ENCODE results near the gene SPDYE16.
"Not testable (repeated sequence)": the region's sequence is repeated elsewhere in the genome, so short reads cannot be mapped to it uniquely, and the experiment has no call there.

SPDYE16 gene

GRCh38 chr7:76543197-76543596 is at the start of gene SPDYE16:
TSS of gene SPDYE16 (minus strand) at chr7:76543297. CDS start at chr7:76541459, 1,838 bp downstream.
- H3K36me3 ChIP-seq (ENCODE audit: insufficient read depth, low read length); H3K4me1 ChIP-seq (ENCODE audit: insufficient read depth, low read length); H3K9ac ChIP-seq (ENCODE audit: low read depth, low read length): not testable (repeated sequence)

GRCh38 chr7:76592694-76593093 is 49.6 kb upstream of the SPDYE16 start:
- H3K9me3 ChIP-seq (ENCODE audit: control insufficient read depth, insufficient read depth, low read length); H3K36me3 ChIP-seq (ENCODE audit: insufficient read depth, low read length); H3K4me1 ChIP-seq (ENCODE audit: insufficient read depth, low read length); H3K9ac ChIP-seq (ENCODE audit: low read depth, low read length): not testable (repeated sequence)

More at GRCh38 chr7:76543197-76543596, at the start of gene SPDYE16:
- not testable (repeated sequence) for H3K9me3 ChIP-seq (ENCODE audit: control insufficient read depth, insufficient read depth, low read length)

GRCh38 chr7:76591602-76592304 is 48.7 kb upstream of the SPDYE16 start:
- not testable (repeated sequence) for H3K4me1 ChIP-seq (ENCODE audit: insufficient read depth, low read length); H3K9me3 ChIP-seq (ENCODE audit: control insufficient read depth, insufficient read depth, low read length); H3K36me3 ChIP-seq (ENCODE audit: insufficient read depth, low read length); H3K9ac ChIP-seq (ENCODE audit: low read depth, low read length)

- not testable (repeated sequence) for H3K36me3 ChIP-seq (ENCODE audit: insufficient read depth, low read length); H3K4me1 ChIP-seq (ENCODE audit: insufficient read depth, low read length); H3K9ac ChIP-seq (ENCODE audit: low read depth, low read length); H3K9me3 ChIP-seq (ENCODE audit: control insufficient read depth, insufficient read depth, low read length)
These were observed 47.9 kb upstream of the SPDYE16 start for GRCh38 chr7:76591033-76591432.

- H3K36me3 ChIP-seq (ENCODE audit: insufficient read depth, low read length); H3K9ac ChIP-seq (ENCODE audit: low read depth, low read length); H3K4me1 ChIP-seq (ENCODE audit: insufficient read depth, low read length); H3K9me3 ChIP-seq (ENCODE audit: control insufficient read depth, insufficient read depth, low read length): not testable (repeated sequence)
These were observed 45.5 kb upstream of the SPDYE16 start for GRCh38 chr7:76588586-76588985.

GRCh38 chr7:76586585-76587315 is 43.7 kb upstream of the SPDYE16 start:
- H3K9ac ChIP-seq (ENCODE audit: low read depth, low read length); H3K9me3 ChIP-seq (ENCODE audit: control insufficient read depth, insufficient read depth, low read length); H3K36me3 ChIP-seq (ENCODE audit: insufficient read depth, low read length); H3K4me1 ChIP-seq (ENCODE audit: insufficient read depth, low read length): not testable (repeated sequence)

- not testable (repeated sequence) for H3K9me3 ChIP-seq (ENCODE audit: control insufficient read depth, insufficient read depth, low read length); H3K36me3 ChIP-seq (ENCODE audit: insufficient read depth, low read length); H3K9ac ChIP-seq (ENCODE audit: low read depth, low read length); H3K4me1 ChIP-seq (ENCODE audit: insufficient read depth, low read length)
These were observed 40.7 kb upstream of the SPDYE16 start for GRCh38 chr7:76583636-76584281.

- not testable (repeated sequence) for H3K9ac ChIP-seq (ENCODE audit: low read depth, low read length); H3K4me1 ChIP-seq (ENCODE audit: insufficient read depth, low read length); H3K36me3 ChIP-seq (ENCODE audit: insufficient read depth, low read length); H3K9me3 ChIP-seq (ENCODE audit: control insufficient read depth, insufficient read depth, low read length)
These were observed 39.9 kb upstream of the SPDYE16 start for GRCh38 chr7:76582848-76583631.

GRCh38 chr7:76575919-76576655 is 33.0 kb upstream of the SPDYE16 start:
- H3K9me3 ChIP-seq (ENCODE audit: control insufficient read depth, insufficient read depth, low read length); H3K9ac ChIP-seq (ENCODE audit: low read depth, low read length); H3K36me3 ChIP-seq (ENCODE audit: insufficient read depth, low read length); H3K4me1 ChIP-seq (ENCODE audit: insufficient read depth, low read length): not testable (repeated sequence)

GRCh38 chr7:76575431-76575830 is 32.3 kb upstream of the SPDYE16 start:
- not testable (repeated sequence) for H3K9ac ChIP-seq (ENCODE audit: low read depth, low read length); H3K4me1 ChIP-seq (ENCODE audit: insufficient read depth, low read length); H3K9me3 ChIP-seq (ENCODE audit: control insufficient read depth, insufficient read depth, low read length); H3K36me3 ChIP-seq (ENCODE audit: insufficient read depth, low read length)

- H3K9ac ChIP-seq (ENCODE audit: low read depth, low read length); H3K9me3 ChIP-seq (ENCODE audit: control insufficient read depth, insufficient read depth, low read length); H3K36me3 ChIP-seq (ENCODE audit: insufficient read depth, low read length); H3K4me1 ChIP-seq (ENCODE audit: insufficient read depth, low read length): not testable (repeated sequence)
These were observed 29.2 kb upstream of the SPDYE16 start for GRCh38 chr7:76572296-76572695.

- H3K36me3 ChIP-seq (ENCODE audit: insufficient read depth, low read length); H3K9ac ChIP-seq (ENCODE audit: low read depth, low read length); H3K4me1 ChIP-seq (ENCODE audit: insufficient read depth, low read length); H3K9me3 ChIP-seq (ENCODE audit: control insufficient read depth, insufficient read depth, low read length): not testable (repeated sequence)
These were observed 27.3 kb upstream of the SPDYE16 start for GRCh38 chr7:76570324-76570775.

GRCh38 chr7:76568742-76569141 is 25.6 kb upstream of the SPDYE16 start:
- not testable (repeated sequence) for H3K9me3 ChIP-seq (ENCODE audit: control insufficient read depth, insufficient read depth, low read length); H3K4me1 ChIP-seq (ENCODE audit: insufficient read depth, low read length); H3K36me3 ChIP-seq (ENCODE audit: insufficient read depth, low read length); H3K9ac ChIP-seq (ENCODE audit: low read depth, low read length)

GRCh38 chr7:76567753-76568152 is 24.7 kb upstream of the SPDYE16 start:
- not testable (repeated sequence) for H3K4me1 ChIP-seq (ENCODE audit: insufficient read depth, low read length); H3K36me3 ChIP-seq (ENCODE audit: insufficient read depth, low read length); H3K9me3 ChIP-seq (ENCODE audit: control insufficient read depth, insufficient read depth, low read length); H3K9ac ChIP-seq (ENCODE audit: low read depth, low read length)

Data from ES-I3 (cell line).